ENCODE data around the gene RGS14. TPM values are rescaled to one million over a fixed set of nuclear protein-coding genes. Genes with fewer than 3 reads are reported as not detected.

The RGS14 gene
- total RNA-seq, 1 donor from 2014 or later = 3.9 TPM

GRCh38 chr5:177320879-177321278 is 36.8 kb upstream of the RGS14 start:
- intact Hi-C loops (cut with DNase I) = no loop called here
- ATAC-seq (peak; percentile 42), DNase-seq (ENCODE audit: missing footprints) (peak; percentile 41)

- DNase-seq (ENCODE audit: missing footprints) = no peak
- intact Hi-C loops (cut with DNase I) = no loop called here
- ATAC-seq = no peak
Measured at GRCh38 chr5:177325868-177326381, 31.8 kb upstream of the RGS14 start.

GRCh38 chr5:177327539-177328522 is 29.9 kb upstream of the RGS14 start:
- peak; percentile 76 for DNase-seq (ENCODE audit: missing footprints)
- intact Hi-C loops (cut with DNase I) = no loop called here
- ATAC-seq = peak; percentile 74

- no peak for ATAC-seq
- intact Hi-C loops (cut with DNase I) = no loop called here
- peak; percentile 48 for DNase-seq (ENCODE audit: missing footprints)
Measured at GRCh38 chr5:177328545-177329231, 29.0 kb upstream of the RGS14 start.

GRCh38 chr5:177329883-177330282 is 27.8 kb upstream of the RGS14 start:
- intact Hi-C loops (cut with DNase I) = no loop called here
- no peak for DNase-seq (ENCODE audit: missing footprints)
- ATAC-seq = no peak

GRCh38 chr5:177330991-177331842 is 26.5 kb upstream of the RGS14 start:
- ATAC-seq = no peak
- intact Hi-C loops (cut with DNase I) = no loop called here
- peak; percentile 35 for DNase-seq (ENCODE audit: missing footprints)

GRCh38 chr5:177332031-177332895 is 25.5 kb upstream of the RGS14 start:
- DNase-seq (ENCODE audit: missing footprints) (no peak), ATAC-seq (no peak)
- intact Hi-C loops (cut with DNase I) = no loop called here

- ATAC-seq = no peak
- peak; percentile 53 for DNase-seq (ENCODE audit: missing footprints)
- intact Hi-C loops (cut with DNase I) = no loop called here
Measured at GRCh38 chr5:177332896-177333260, 24.8 kb upstream of the RGS14 start.

- DNase-seq (ENCODE audit: missing footprints) = no peak
- intact Hi-C loops (cut with DNase I) = no loop called here
- no peak for ATAC-seq
Measured at GRCh38 chr5:177333420-177334154, 24.1 kb upstream of the RGS14 start.

GRCh38 chr5:177334155-177334551 is 23.6 kb upstream of the RGS14 start:
- DNase-seq (ENCODE audit: missing footprints) (peak; percentile 23), ATAC-seq (no peak)
- intact Hi-C loops (cut with DNase I) = no loop called here

GRCh38 chr5:177334781-177335700 is 22.7 kb upstream of the RGS14 start:
- intact Hi-C loops (cut with DNase I) = no loop called here
- ATAC-seq (peak; percentile 76), DNase-seq (ENCODE audit: missing footprints) (peak; percentile 42)

- ATAC-seq (peak; percentile 36), DNase-seq (ENCODE audit: missing footprints) (peak; percentile 58)
- intact Hi-C loops (cut with DNase I) = no loop called here
Measured at GRCh38 chr5:177335701-177336065, 22.0 kb upstream of the RGS14 start.

GRCh38 chr5:177336112-177336511 is 21.6 kb upstream of the RGS14 start:
- intact Hi-C loops (cut with DNase I) = no loop called here
- DNase-seq (ENCODE audit: missing footprints) = peak; percentile 48
- no peak for ATAC-seq

- intact Hi-C loops (cut with DNase I) = no loop called here
- ATAC-seq = no peak
- DNase-seq (ENCODE audit: missing footprints) = peak; percentile 27
Measured at GRCh38 chr5:177336603-177337494, 20.9 kb upstream of the RGS14 start.
